IMR-90 (cell line): ENCODE data around the gene MIOX. TPM values are rescaled to one million over a fixed set of nuclear protein-coding genes. Genes with fewer than 3 reads are reported as not detected.

Source experiments
- ATAC-seq: fragments of 200-7000 bp; cut with Tn5 transposase; 2 replicates; pipeline ENCODE4 v1.9.1; 2020; ENCODE audit warnings: low read depth, mild to moderate bottlenecking, moderate library complexity
- BruUV-seq: library from RNA; stranded (reverse); fragments of 400-500 nt; replicated peaks from 2 replicates; lab custom pipeline; 2021; lab: Mats Ljungman, UMichigan
- CTCF ChIA-PET: fragments of 300-600 bp; formaldehyde crosslinking; extraction: SDS; loops from one replicate; lab custom pipeline; 2021; ENCODE audit warnings: antibody characterized with exemption; lab: Yijun Ruan, JAX
- POLR2A ChIA-PET: fragments of 300-600 bp; sonication (Branson Sonifier 250); formaldehyde crosslinking; loops from one replicate; lab custom pipeline; 2022; ENCODE audit warnings: antibody characterized with exemption; ENCODE audit not compliant: unreplicated experiment; lab: Charles Lee
- DNase-seq: peaks from one replicate; pipeline ENCODE4 v3.0.0; 2013
- H2AFZ ChIP-seq: replicated peaks from 2 replicates; pipeline ENCODE3; 2013; ENCODE audit warnings: low read length, mild to moderate bottlenecking; ENCODE audit not compliant: poor library complexity
- H2AK5ac ChIP-seq: 2 replicates; pipeline ENCODE4 v1.6.1; 2013; ENCODE audit warnings: low read depth, low read length, inconsistent platforms
- H2AK9ac ChIP-seq: replicated peaks from 2 replicates; pipeline ENCODE3; 2013; ENCODE audit warnings: mild to moderate bottlenecking, low read depth, low read length, moderate library complexity; ENCODE audit not compliant: poor library complexity
- H2BK120ac ChIP-seq: 2 replicates; pipeline ENCODE4 v1.6.1; 2013; ENCODE audit warnings: low read depth, low read length, inconsistent platforms
- H2BK15ac ChIP-seq: 3 replicates; pipeline ENCODE4 v1.6.1; 2013; ENCODE audit warnings: low read depth, low read length, inconsistent platforms
- H2BK20ac ChIP-seq: 2 replicates; pipeline ENCODE4 v1.6.1; 2013; ENCODE audit warnings: low read depth, mild to moderate bottlenecking, inconsistent platforms, low read length, moderate library complexity
- H2BK5ac ChIP-seq: 2 replicates; pipeline ENCODE4 v1.6.1; 2013; ENCODE audit warnings: mild to moderate bottlenecking, low read depth, low read length, inconsistent platforms; ENCODE audit not compliant: poor library complexity, severe bottlenecking
- H3K14ac ChIP-seq: replicated peaks from 2 replicates; pipeline ENCODE4 v1.6.1; 2013; ENCODE audit warnings: low read depth, low read length, inconsistent platforms
- H3K18ac ChIP-seq: 2 replicates; pipeline ENCODE4 v1.6.1; 2013; ENCODE audit warnings: low read depth, low read length, control low read depth
- H3K23ac ChIP-seq: 2 replicates; pipeline ENCODE4 v1.6.1; 2013; ENCODE audit warnings: low read depth, low read length, inconsistent platforms
- H3K27ac ChIP-seq: 2 replicates; pipeline ENCODE4 v1.5.1; 2013; ENCODE audit warnings: mild to moderate bottlenecking, control low read depth, low read length; ENCODE audit not compliant: insufficient read depth
- H3K27me3 ChIP-seq: 2 replicates; pipeline ENCODE4 v1.6.1; 2013; ENCODE audit warnings: low read length; ENCODE audit not compliant: control insufficient read depth, insufficient read depth
- H3K36me3 ChIP-seq: 2 replicates; pipeline ENCODE4 v1.6.1; 2013; ENCODE audit warnings: low read length, mixed read lengths; ENCODE audit not compliant: control insufficient read depth, insufficient read depth
- H3K4ac ChIP-seq: 2 replicates; pipeline ENCODE4 v1.6.1; 2013; ENCODE audit warnings: low read depth, low read length, inconsistent platforms
- H3K4me1 ChIP-seq: 2 replicates; pipeline ENCODE4 v1.6.1; 2013; ENCODE audit warnings: low read length, mixed read lengths; ENCODE audit not compliant: control insufficient read depth, insufficient read depth
- H3K4me2 ChIP-seq: 2 replicates; pipeline ENCODE4 v1.6.1; 2013; ENCODE audit warnings: low read depth, mild to moderate bottlenecking, control low read depth, low read length, moderate library complexity
- H3K4me3 ChIP-seq: 2 replicates; pipeline ENCODE4 v1.5.1; 2013; ENCODE audit warnings: low read depth, mild to moderate bottlenecking, control low read depth, low read length, moderate library complexity; ENCODE audit not compliant: insufficient read depth
- H3K56ac ChIP-seq: 2 replicates; pipeline ENCODE4 v1.6.1; 2013; ENCODE audit warnings: low read length, inconsistent platforms; ENCODE audit not compliant: insufficient read depth; ENCODE audit errors: extremely low read depth
- H3K79me1 ChIP-seq, 2 experiments: 2 replicates each; pipeline ENCODE4 v1.6.1; 2013; ENCODE audit warnings: low read length in 2 of 2, inconsistent platforms in 1 of 2, low read depth in 1 of 2
- H3K9ac ChIP-seq: 2 replicates; pipeline ENCODE4 v1.6.1; 2013; ENCODE audit warnings: low read depth, low read length, control low read depth
- H3K9me1 ChIP-seq: 2 replicates; pipeline ENCODE4 v1.6.1; 2013; ENCODE audit warnings: low read length, inconsistent platforms; ENCODE audit not compliant: insufficient read depth
- H3K9me3 ChIP-seq: 2 replicates; pipeline ENCODE4 v1.6.1; 2013; ENCODE audit warnings: low read length; ENCODE audit not compliant: control insufficient read depth, insufficient read depth
- H4K20me1 ChIP-seq: 2 replicates; pipeline ENCODE4 v1.6.1; 2013; ENCODE audit warnings: low read length, inconsistent platforms; ENCODE audit not compliant: insufficient read depth
- H4K5ac ChIP-seq: 2 replicates; pipeline ENCODE4 v1.6.1; 2013; ENCODE audit warnings: mild to moderate bottlenecking, low read depth, low read length, control low read depth
- H4K8ac ChIP-seq, 2 experiments: 2 replicates each; pipeline ENCODE4 v1.6.1; 2013; ENCODE audit warnings: low read depth in 2 of 2, low read length in 2 of 2, control low read depth in 1 of 2, inconsistent platforms in 1 of 2
- H4K91ac ChIP-seq: 2 replicates; pipeline ENCODE4 v1.6.1; 2013; ENCODE audit warnings: low read depth, low read length, inconsistent platforms; ENCODE audit not compliant: insufficient read depth
- CHD1 ChIP-seq: IDR thresholded peaks from 2 replicates; pipeline ENCODE4 v1.6.1; 2012; ENCODE audit warnings: low read depth, low read length, improper control_type of control experiment
- CTCF ChIP-seq: conservative IDR thresholded peaks from 2 replicates; pipeline ENCODE4 v1.5.1; 2012; ENCODE audit warnings: mild to moderate bottlenecking, low read depth, low read length, improper control_type of control experiment
- FOS ChIP-seq: fragments of 150-350 bp; IDR thresholded peaks from 2 replicates; pipeline ENCODE4 v1.6.1; 2016; ENCODE audit warnings: low read depth, low read length
- MAZ ChIP-seq: IDR thresholded peaks from 2 replicates; pipeline ENCODE4 v1.6.1; 2012; ENCODE audit warnings: low read depth, mild to moderate bottlenecking, low read length, improper control_type of control experiment, moderate library complexity, borderline replicate concordance
- MXI1 ChIP-seq: IDR thresholded peaks from 2 replicates; pipeline ENCODE4 v1.6.1; 2012; ENCODE audit warnings: low read depth, mild to moderate bottlenecking, low read length, moderate library complexity, borderline replicate concordance
- NFE2L2 ChIP-seq: fragments of 150-350 bp; IDR thresholded peaks from 2 replicates; pipeline ENCODE4 v1.6.1; 2016; ENCODE audit warnings: low read depth, mild to moderate bottlenecking, low read length
- POLR2A ChIP-seq: IDR thresholded peaks from 2 replicates; pipeline ENCODE4 v1.6.1; 2012; ENCODE audit warnings: mild to moderate bottlenecking, low read depth, low read length
- RAD21 ChIP-seq: IDR thresholded peaks from 2 replicates; pipeline ENCODE4 v1.6.1; 2012; ENCODE audit warnings: low read length, improper control_type of control experiment
- RFX5 ChIP-seq: IDR thresholded peaks from 2 replicates; pipeline ENCODE4 v1.8.0; 2012; ENCODE audit warnings: low read depth, mild to moderate bottlenecking, low read length, moderate library complexity
- SMC3 ChIP-seq: fragments of 150-350 bp; IDR thresholded peaks from 2 replicates; pipeline ENCODE4 v1.6.1; 2016; ENCODE audit warnings: low read depth, mild to moderate bottlenecking, antibody characterized with exemption, low read length, moderate library complexity
- USF2 ChIP-seq: fragments of 150-350 bp; IDR thresholded peaks from 2 replicates; pipeline ENCODE4 v1.6.1; 2017; ENCODE audit warnings: mild to moderate bottlenecking, antibody characterized with exemption, low read length, low read depth
- WGBS, 2 experiments: methylation state at CpG; one replicate each; pipeline versions ENCODE4 v1.1.5 to v1.1.7; 2013; ENCODE audit warnings: missing lambda C conversion rate in 2 of 2; ENCODE audit not compliant: insufficient read length in 1 of 2; ENCODE audit errors: extremely low coverage in 2 of 2; 5-methylcytosine and 5-hydroxymethylcytosine counted together
- dilution Hi-C: fragments of 300-500 bp; cut with HindIII; formaldehyde crosslinking; loops from one replicate; pipeline ENCODE4 v1.14.3; 2018; ENCODE audit warnings: low sequenced_read_pairs; ENCODE audit not compliant: unreplicated experiment
- in situ Hi-C: fragments of 300-500 bp; cut with MboI; formaldehyde crosslinking; loops from 3 replicates; pipeline ENCODE4 v1.14.3; 2019; ENCODE audit warnings: low sequenced_read_pairs, inconsistent platforms, mixed read lengths
- intact Hi-C: fragments of 100-400 bp; cut with micrococcal nuclease; formaldehyde crosslinking; loops from 2 replicates; pipeline ENCODE4 v1.10.0; 2022
- polyA plus RNA-seq, 3 experiments: library from polyadenylated mRNA; depleted of rRNA; stranded (reverse); fragments of >200 nt; gene quantifications; 2 replicates each; pipeline ENCODE4 v1.2.3, GENCODE V29; 2012; ENCODE audit warnings: low replicate concordance in 1 of 3
- total RNA-seq: library from RNA; depleted of rRNA; stranded (reverse); fragments of >200 nt; gene quantifications from 2 replicates; pipeline ENCODE4 v1.2.3, GENCODE V29; 2012

The MIOX gene
- total and polyA plus RNA-seq, 2 of the 4 experiments (the other 2 are of a cell fraction): not detected

GRCh38 chr22:50446708-50447575 is 39.7 kb upstream of the MIOX start:
- Histone ChIP-seq H2AFZ (no peak overlapping the region), H3K27ac (no peak overlapping the region), H3K79me1 (peaks cover 3 to 16% of the 10 kb centered on the region in 2 experiments; a peak in 1 of 4 replicates), H2BK20ac (no peak overlapping the region), H4K8ac (no peak overlapping the region), H2BK120ac (no peak overlapping the region), H3K36me3 (peaks cover 49% of the 10 kb centered on the region), H3K9me3 (no peaks in the 10 kb centered on the region), H3K4me1 (no peaks in the 10 kb centered on the region), H3K4me2 (no peak overlapping the region), H2BK5ac (no peak overlapping the region), H2BK15ac (no peak overlapping the region), H3K27me3 (no peaks in the 10 kb centered on the region), H3K4me3 (no peak overlapping the region), H4K91ac (no peak overlapping the region), H2AK9ac (no peak overlapping the region), H3K4ac (no peak overlapping the region), H3K56ac (no peak overlapping the region), H4K20me1 (peaks cover 28% of the 10 kb centered on the region), H4K5ac (no peak overlapping the region), H2AK5ac (no peak overlapping the region), H3K9me1 (no peaks in the 10 kb centered on the region), H3K9ac (no peak overlapping the region), H3K23ac (no peak overlapping the region), H3K18ac (no peak overlapping the region), H3K14ac (no peak overlapping the region)
- in situ Hi-C loops (no loop called here), dilution Hi-C loops (no loop called here), intact Hi-C loops (no loop called here)
- BruUV-seq: no TSS peak
- CTCF ChIA-PET: no interaction called here
- ATAC-seq (no peak), DNase-seq (no peak)
- POLR2A ChIA-PET: no interaction called here
- 90% methylated on average over 40 of the region's 54 CpGs; no CpG with 5 or more reads in 1 of the 2 experiments for WGBS, 2 experiments
- TF ChIP-seq CTCF: no peak
- no peak for TF ChIP-seq USF2
- no peak for TF ChIP-seq CHD1
- TF ChIP-seq MAZ: no peak
- TF ChIP-seq RFX5: no peak
- TF ChIP-seq SMC3: no peak
- no peak for TF ChIP-seq MXI1
- no peak for TF ChIP-seq POLR2A
- TF ChIP-seq RAD21: no peak
- no peak for TF ChIP-seq NFE2L2
- TF ChIP-seq FOS: no peak
